Activated naive CD8-positive, alpha-beta T cell treated with anti-CD3 and anti-CD28 coated beads, Interleukin-2, amount 10 ng/mL, durations not matched to agents 7 days and 5 days (primary cell): Measurements from ENCODE around the gene FOSL1. TPM values are rescaled to one million over a fixed set of nuclear protein-coding genes. Genes with fewer than 3 reads are reported as not detected.

ENCODE experiments used
- ATAC-seq: fragments of 150-1000 bp; cut with Tn5 transposase; one replicate; pipeline ENCODE4 v1.10.0; 2021; ENCODE audit warnings: low read depth, moderate library complexity
- POLR2A ChIA-PET: fragments of 350-600 bp; sonication (Branson Sonifier 250); formaldehyde crosslinking; loops from one replicate; lab custom pipeline; 2021; ENCODE audit warnings: antibody characterized with exemption; lab: Charles Lee
- DNase-seq: peaks from one replicate; pipeline ENCODE4 v3.0.0; 2021
- H3K27ac Mint-ChIP-seq: one replicate; pipeline ENCODE4 v1.8.0; 2022; ENCODE audit warnings: mild to moderate bottlenecking, mixed read lengths
- H3K27me3 Mint-ChIP-seq: one replicate; pipeline ENCODE4 v1.8.0; 2022; ENCODE audit warnings: mild to moderate bottlenecking, moderate library complexity, mixed read lengths
- H3K36me3 Mint-ChIP-seq: one replicate; pipeline ENCODE4 v1.8.0; 2021; ENCODE audit warnings: mild to moderate bottlenecking, mixed read lengths
- H3K4me1 Mint-ChIP-seq: one replicate; pipeline ENCODE4 v1.8.0; 2021; ENCODE audit warnings: mixed read lengths
- H3K4me3 Mint-ChIP-seq: one replicate; pipeline ENCODE4 v1.8.0; 2022; ENCODE audit warnings: mild to moderate bottlenecking, moderate library complexity, mixed read lengths
- H3K9me3 Mint-ChIP-seq: one replicate; pipeline ENCODE4 v1.8.0; 2021; ENCODE audit warnings: mixed read lengths
- total RNA-seq, 2 experiments: library from RNA; stranded (reverse); gene quantifications; one replicate each; pipeline ENCODE4 v1.2.3, GENCODE V29; 2021

Gene FOSL1
- total RNA-seq, 2 experiments from 2014 or later: 1.9 to 2.0 TPM

DNA sequence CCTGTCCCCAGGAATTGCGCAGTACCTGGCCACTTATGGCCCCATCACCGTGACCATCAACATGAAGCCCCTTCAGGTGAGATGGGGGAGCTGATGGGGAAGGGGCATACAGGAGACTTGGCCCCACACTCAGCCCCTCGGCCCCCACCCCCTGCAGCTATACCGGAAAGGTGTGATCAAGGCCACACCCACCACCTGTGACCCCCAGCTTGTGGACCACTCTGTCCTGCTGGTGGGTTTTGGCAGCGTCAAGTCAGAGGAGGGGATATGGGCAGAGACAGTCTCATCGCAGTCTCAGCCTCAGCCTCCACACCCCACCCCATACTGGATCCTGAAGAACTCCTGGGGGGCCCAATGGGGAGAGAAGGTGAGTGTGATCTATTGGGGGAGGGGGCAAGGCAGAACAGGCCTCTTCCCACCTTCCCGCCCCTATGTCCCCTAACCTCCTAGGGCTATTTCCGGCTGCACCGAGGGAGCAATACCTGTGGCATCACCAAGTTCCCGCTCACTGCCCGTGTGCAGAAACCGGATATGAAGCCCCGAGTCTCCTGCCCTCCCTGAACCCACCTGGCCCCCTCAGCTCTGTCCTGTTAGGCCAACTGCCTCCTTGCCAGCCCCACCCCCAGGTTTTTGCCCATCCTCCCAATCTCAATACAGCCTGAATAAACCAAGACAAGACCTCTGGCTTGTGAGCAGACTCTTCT, 17.0 kb downstream of the FOSL1 start:
- Mint-ChIP-seq H3K9me3 (no peaks in the 10 kb centered on the region), H3K27ac (peak overlapping the region; percentile 80), H3K4me1 (peaks cover 53% of the 10 kb centered on the region), H3K27me3 (no peaks in the 10 kb centered on the region), H3K4me3 (no peak overlapping the region), H3K36me3 (peaks cover 15% of the 10 kb centered on the region)
- ATAC-seq: no peak
- no peak for DNase-seq
- POLR2A ChIA-PET: interaction anchor here (1.6 to 12.3 kb wide), 4 partner anchors 9 to 31 kb away, joined by 8 to 304 read pairs (median 14); partner anchors contain the start of genes CFL1 and MUS81

DNA sequence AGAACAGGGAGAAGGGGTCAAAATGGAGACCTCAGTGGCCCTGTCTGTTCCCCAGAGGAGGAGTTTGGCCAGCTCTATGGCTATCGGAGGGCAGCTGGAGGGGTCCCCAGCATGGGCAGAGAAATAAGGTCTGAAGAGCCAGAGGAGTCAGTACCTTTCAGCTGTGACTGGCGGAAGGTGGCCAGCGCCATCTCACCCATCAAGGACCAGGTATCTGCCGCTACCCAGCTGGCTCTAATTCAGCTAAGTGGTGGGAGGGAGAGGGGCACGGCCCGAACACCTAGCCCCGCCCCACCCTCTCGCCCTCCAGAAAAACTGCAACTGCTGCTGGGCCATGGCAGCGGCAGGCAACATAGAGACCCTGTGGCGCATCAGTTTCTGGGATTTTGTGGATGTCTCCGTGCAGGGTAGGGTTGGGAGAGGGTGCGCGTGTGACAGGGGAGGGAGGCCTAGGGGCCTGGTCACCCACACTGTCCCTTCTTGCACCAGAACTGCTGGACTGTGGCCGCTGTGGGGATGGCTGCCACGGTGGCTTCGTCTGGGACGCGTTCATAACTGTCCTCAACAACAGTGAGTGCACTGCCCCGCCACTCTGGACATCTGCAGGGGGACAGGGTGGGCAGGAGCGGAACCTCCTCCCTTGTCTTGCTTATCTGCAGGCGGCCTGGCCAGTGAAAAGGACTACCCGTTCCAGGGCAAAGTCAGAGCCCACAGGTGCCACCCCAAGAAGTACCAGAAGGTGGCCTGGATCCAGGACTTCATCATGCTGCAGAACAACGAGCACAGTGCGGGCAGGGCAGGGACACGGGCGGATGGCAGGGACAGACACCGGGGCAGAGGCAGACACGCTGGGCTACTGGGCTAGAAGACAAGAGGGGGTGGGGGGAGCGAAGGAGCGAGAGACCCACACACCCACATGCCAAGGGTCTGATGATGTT, 17.8 kb downstream of the FOSL1 start:
- DNase-seq: no peak
- H3K4me3 Mint-ChIP-seq: no peak overlapping the region

DNA sequence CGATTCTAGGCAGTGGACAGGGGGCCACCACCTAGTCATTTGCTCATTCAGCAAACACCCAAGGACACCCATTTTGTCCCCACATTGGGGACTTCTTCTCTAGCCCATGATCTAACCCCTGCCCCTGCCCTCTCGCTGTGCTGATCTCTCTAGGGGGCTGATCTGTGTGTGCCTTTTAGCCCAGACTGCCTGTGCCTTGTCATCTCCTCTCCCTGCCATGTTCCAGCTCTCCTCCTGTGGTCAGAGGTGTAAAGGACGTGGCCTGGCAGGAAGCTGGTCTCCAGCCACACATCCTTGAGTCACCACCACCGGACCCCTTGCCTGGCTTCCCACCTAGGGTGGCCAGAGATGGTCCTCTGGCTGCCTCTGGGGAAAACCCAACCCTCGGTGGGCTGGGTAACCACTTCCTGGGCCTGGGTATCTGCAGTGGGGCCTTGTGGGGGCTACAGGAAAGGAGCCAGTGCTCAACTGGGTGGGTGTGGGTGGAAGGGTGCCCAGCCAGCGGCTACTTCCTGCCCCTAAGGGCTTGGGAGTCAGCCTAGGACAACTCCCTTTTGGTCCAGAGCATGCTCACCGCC, 19.3 kb downstream of the FOSL1 start:
- ATAC-seq (peak; percentile 25), DNase-seq (no peak)
- POLR2A ChIA-PET: interaction anchor here (0.6 to 5.9 kb wide), 8 partner anchors 9 to 51 kb away, joined by 3 to 70 read pairs (median 6); partner anchors contain the start of genes CCDC85B, CFL1, FIBP and MUS81
- Mint-ChIP-seq H3K4me3 (peak overlapping the region; percentile 87), H3K27ac (peak overlapping the region; percentile 92), H3K4me1 (peaks cover 56% of the 10 kb centered on the region), H3K27me3 (no peaks in the 10 kb centered on the region), H3K9me3 (no peaks in the 10 kb centered on the region), H3K36me3 (peaks cover 9% of the 10 kb centered on the region)

More for the DNA sequence above, 17.8 kb downstream of the FOSL1 start:
- no peak for ATAC-seq
- POLR2A ChIA-PET: interaction anchor here (0.5 to 5.9 kb wide), 6 partner anchors 8 to 171 kb away, joined by 3 to 70 read pairs (median 8); partner anchors contain the start of genes CCDC85B, CFL1, FIBP and MUS81
- Mint-ChIP-seq H3K27me3 (no peaks in the 10 kb centered on the region), H3K4me1 (peaks cover 57% of the 10 kb centered on the region), H3K9me3 (no peaks in the 10 kb centered on the region), H3K27ac (peak overlapping the region; percentile 92), H3K36me3 (peaks cover 14% of the 10 kb centered on the region)

DNA sequence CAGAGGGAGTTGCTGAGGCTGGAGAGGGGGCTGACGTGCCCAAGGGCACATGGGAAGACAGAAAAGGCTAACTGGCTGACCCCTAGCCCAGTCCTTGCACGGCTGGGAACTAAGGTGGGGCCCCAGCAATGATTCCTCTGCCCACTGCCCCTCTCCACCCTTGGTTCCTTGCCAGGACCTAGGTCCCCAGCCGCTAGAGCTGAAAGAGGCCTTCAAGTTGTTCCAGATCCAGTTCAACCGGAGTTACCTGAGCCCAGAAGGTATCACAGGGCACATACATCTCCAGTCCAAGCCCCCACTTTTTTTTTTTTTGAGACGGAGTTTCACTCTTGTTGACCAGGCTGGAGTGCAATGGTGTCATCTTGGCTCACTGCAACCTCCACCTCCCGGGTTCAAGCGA, 20.2 kb downstream of the FOSL1 start:
- ATAC-seq (no peak), DNase-seq (no peak)
- Mint-ChIP-seq H3K27ac (peak overlapping the region; percentile 92), H3K36me3 (peaks cover 6% of the 10 kb centered on the region), H3K4me3 (peak overlapping the region; percentile 87), H3K27me3 (no peaks in the 10 kb centered on the region), H3K4me1 (peaks cover 55% of the 10 kb centered on the region), H3K9me3 (no peaks in the 10 kb centered on the region)
- POLR2A ChIA-PET: interaction anchor here (1.1 to 5.9 kb wide), 7 partner anchors 9 to 52 kb away, joined by 3 to 70 read pairs (median 8); partner anchors contain the start of genes CCDC85B, CFL1, FIBP and MUS81

DNA sequence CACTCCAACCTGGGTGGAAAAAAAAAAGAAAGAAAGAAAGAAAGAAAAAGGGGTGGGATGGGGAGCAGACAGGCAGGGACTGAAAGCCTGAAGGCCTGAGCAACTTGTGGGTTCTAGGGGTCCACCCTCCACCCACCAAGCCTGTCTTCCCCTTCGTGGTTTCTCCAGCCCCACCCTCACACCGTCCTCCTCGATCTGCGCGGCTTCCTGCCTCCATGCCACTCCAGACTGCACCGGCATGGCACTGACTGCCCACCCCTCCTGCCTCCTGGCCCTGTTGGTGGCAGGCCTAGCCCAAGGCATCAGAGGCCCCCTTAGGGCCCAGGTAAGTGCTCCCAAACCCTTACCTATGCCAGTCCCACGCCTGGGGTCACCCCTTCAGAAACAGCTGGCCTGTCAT, 20.6 kb downstream of the FOSL1 start, which contains the start of gene CTSW:
CTSW (plus strand) TSS at position 221 of the 400 bp plus-strand sequence; CDS start at position 239, 18 bp downstream.
- Mint-ChIP-seq H3K4me1 (peaks cover 54% of the 10 kb centered on the region), H3K9me3 (no peaks in the 10 kb centered on the region), H3K4me3 (peak within 1 kb of the TSS; percentile 87), H3K36me3 (peaks cover 6% of the 10 kb centered on the region), H3K27ac (peak within 1 kb of the TSS; percentile 92), H3K27me3 (no peaks in the 10 kb centered on the region)
- ATAC-seq: peak; percentile 60
- POLR2A ChIA-PET: interaction anchor here (0.9 to 5.9 kb wide), 8 partner anchors 8 to 53 kb away, joined by 3 to 70 read pairs (median 7); partner anchors contain the start of genes CCDC85B, CFL1, FIBP and MUS81
- DNase-seq: peak; percentile 66

DNA sequence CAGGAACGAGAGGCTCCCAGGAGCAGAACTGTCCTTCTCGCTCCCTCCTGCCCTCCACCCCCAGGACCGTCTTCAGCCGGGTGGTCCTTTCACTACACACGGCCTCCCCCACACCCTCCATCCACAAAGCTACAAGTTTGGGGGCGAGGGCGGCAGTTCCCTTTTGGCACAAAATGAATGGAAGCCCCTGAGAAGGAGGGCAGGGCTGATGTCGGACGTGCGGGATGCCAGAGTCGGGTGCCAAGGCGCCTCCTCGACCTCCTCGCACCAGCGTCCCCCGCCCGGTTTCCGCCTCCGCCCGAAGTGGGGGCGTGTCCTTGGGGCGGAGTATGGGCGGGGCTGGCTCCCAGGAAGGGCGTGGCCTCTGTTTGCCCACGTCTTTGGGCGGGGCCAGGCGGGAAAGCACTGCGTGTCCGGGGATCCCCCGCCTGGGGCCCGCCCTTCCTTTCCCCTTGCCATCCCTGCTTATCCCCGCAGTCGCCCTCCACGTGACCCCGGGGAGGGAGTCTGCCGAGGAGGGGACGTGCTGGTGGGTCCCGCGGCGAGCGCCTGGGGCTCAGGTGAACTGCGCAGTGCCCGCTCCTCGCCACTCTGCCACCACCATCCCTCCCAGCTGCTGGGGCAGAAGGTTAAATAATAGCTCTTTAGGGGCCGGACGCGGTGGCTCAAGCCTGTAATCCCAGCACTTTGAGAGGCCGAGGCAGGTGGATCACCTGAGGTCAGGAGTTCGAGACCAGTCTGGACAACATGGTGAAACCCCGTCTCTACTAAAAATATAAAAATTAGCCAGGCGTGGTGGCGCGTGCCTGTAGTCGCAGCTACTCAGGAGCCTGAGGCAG, 26.7 kb downstream of the FOSL1 start:
- Mint-ChIP-seq H3K27me3 (no peaks in the 10 kb centered on the region), H3K36me3 (no peaks in the 10 kb centered on the region), H3K9me3 (no peaks in the 10 kb centered on the region), H3K4me3 (peak overlapping the region; percentile 77), H3K4me1 (peaks cover 33% of the 10 kb centered on the region), H3K27ac (peak overlapping the region; percentile 77)
- POLR2A ChIA-PET: interaction anchor here (1.6 to 7.5 kb wide), 4 partner anchors 11 to 21 kb away, joined by 5 to 176 read pairs (median 22); partner anchors contain the start of genes CCDC85B, CFL1, FIBP and MUS81
- ATAC-seq (peak; percentile 85), DNase-seq (peak; percentile 100)

DNA sequence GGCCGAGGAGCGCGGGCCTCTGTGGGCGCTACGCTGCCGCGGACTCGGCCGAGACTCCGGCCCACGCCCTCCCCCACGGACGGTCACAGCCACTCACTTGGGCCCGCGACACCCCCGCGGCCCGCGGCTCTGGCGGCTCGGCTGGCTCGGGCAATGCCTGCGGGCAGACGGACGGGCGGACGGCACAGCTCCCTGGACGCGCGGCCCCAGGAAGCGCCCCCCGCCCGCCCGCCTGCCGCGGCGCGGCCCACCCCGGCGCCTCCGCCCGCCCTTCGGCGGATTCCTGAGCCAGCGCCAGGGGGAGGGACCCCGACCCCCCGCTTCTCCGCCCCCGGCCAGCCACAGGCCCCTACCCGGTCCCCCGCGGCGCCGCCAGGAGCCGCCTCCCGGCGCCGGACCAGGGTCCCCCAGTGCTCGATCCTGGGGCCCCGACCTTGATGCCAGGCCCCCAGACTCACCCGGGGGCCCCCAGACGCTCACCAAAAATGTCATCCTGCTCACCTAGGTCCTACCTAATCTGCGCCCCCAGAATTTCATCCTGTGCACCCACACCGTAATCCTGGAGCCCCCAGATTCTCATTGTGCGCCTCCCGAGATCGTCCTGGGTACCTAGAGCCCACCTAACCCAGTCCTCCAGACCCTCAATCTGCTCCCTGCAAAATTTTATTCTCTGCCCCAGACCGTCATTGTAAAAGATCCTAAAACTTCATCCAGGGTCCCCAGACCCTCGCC, 27.4 kb downstream of the FOSL1 start, which contains the start of gene EFEMP2:
EFEMP2 (minus strand) TSS at position 215 of the 732 bp plus-strand sequence. CDS start 446 bp downstream, outside the sequence.
- Mint-ChIP-seq H3K27me3 (no peaks in the 10 kb centered on the region), H3K36me3 (peaks cover 2% of the 10 kb centered on the region), H3K9me3 (no peaks in the 10 kb centered on the region), H3K4me1 (peaks cover 28% of the 10 kb centered on the region), H3K27ac (peak within 1 kb of the TSS; percentile 77), H3K4me3 (peak within 1 kb of the TSS; percentile 77)
- POLR2A ChIA-PET: interaction anchor here (1.5 to 7.5 kb wide), 6 partner anchors 12 to 23 kb away, joined by 3 to 176 read pairs (median 22); partner anchors contain the start of genes CCDC85B, CFL1, FIBP and MUS81
- no peak for ATAC-seq
- no peak for DNase-seq

DNA sequence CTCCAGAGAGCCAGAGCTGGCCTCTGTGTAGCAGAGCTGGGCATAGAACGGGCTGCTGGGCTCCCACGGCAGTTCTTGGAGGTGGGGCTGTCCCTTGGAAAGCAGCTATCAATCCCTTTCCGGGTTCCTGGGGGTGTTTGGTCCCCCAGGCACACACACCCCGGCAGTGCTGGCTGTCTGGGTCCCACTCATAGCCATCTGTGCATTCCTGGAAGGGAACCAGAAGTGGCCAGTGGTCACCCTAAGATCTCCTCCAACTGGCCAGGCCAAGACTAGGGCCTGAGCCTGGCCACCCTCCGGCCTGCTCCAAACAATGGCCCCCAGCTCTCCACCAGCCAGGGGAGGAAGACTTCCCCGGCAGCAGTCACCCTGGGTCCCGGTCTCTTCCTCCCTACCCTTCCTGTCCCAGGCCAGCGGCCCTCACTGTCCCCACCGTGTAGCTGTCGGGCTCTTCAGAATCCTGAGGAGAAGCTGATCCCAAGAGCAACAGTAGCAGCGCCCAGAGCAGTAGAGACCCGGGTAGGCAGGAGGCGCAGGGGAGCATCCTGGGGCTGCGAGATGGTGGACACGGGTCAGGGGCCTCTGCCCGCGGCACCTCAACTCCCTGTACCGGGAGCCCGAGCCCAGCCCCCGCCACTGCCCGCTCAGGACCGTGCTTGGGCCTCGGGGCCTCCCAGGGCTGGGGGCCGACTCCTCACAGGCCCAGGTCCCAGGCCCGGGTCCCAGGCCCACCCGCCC, 28.2 kb downstream of the FOSL1 start:
- POLR2A ChIA-PET: interaction anchor here (0.8 to 7.5 kb wide), 8 partner anchors 10 to 56 kb away, joined by 3 to 176 read pairs (median 9); partner anchors contain the start of genes CCDC85B, CFL1, FIBP and MUS81
- H3K4me1 Mint-ChIP-seq: peaks cover 23% of the 10 kb centered on the region
- H3K27me3 Mint-ChIP-seq: no peaks in the 10 kb centered on the region
- H3K27ac Mint-ChIP-seq: peak overlapping the region; percentile 40
- H3K4me3 Mint-ChIP-seq: peak overlapping the region; percentile 19
- ATAC-seq (no peak), DNase-seq (no peak)
- H3K36me3 Mint-ChIP-seq: peaks cover 5% of the 10 kb centered on the region
- no peaks in the 10 kb centered on the region for H3K9me3 Mint-ChIP-seq

DNA sequence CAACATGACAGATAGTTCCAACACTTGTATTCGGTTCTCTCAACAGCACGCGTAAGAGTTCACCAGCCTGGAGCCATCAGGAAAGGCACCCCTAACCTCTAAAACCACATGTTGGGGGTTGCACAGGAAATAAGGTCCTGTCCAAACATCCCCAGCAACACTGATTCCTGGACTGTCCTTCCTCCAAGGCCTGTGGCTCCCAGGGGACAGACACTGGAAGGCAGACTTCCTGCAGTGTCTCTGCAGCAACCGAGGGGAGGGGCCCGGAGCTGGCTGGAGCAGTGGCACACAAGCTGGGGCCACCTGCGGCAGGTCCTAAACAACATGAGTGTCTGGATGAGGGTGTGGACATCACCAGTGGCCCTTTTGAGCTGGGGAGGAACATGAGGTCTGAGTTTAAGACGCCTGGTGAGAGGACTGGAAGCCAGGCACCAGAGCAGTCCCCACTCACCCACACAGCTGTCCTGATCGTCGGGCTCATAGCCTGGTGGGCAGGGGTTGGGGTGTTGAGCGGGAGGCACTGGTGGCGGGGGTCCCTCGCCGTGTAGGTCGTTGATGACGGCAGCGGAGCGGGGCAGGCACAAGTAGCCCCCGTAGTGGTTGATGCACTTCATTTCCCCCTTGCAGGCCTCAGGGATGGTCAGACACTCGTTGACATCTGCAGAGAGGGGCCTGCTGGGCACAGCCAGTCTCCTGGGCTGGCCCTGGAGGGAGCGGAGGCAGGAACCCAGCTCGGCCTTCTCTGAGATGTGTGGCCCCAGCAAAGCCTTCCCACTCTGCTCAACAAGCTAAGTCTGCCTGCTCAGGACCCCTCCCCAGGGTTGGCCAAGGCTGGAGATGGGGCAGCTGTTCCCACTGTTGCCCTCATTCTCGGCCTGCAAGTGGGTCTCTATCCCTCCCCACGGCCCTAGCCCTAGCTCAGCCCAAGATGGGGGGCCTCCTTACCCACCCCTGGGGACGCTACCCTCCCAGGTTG, 29.2 kb downstream of the FOSL1 start:
- H3K4me1 Mint-ChIP-seq: peaks cover 21% of the 10 kb centered on the region
- no peak for DNase-seq
- peaks cover 5% of the 10 kb centered on the region for H3K36me3 Mint-ChIP-seq
- peak overlapping the region; percentile 25 for H3K4me3 Mint-ChIP-seq
- no peaks in the 10 kb centered on the region for H3K9me3 Mint-ChIP-seq
- H3K27ac Mint-ChIP-seq: no peak overlapping the region
- no peak for ATAC-seq
- no peaks in the 10 kb centered on the region for H3K27me3 Mint-ChIP-seq
- POLR2A ChIA-PET: interaction anchor here (0.6 to 7.5 kb wide), 12 partner anchors 9 to 232 kb away, joined by 3 to 176 read pairs (median 5); partner anchors contain the start of genes CCDC85B, CFL1, CTSW and FIBP

DNA sequence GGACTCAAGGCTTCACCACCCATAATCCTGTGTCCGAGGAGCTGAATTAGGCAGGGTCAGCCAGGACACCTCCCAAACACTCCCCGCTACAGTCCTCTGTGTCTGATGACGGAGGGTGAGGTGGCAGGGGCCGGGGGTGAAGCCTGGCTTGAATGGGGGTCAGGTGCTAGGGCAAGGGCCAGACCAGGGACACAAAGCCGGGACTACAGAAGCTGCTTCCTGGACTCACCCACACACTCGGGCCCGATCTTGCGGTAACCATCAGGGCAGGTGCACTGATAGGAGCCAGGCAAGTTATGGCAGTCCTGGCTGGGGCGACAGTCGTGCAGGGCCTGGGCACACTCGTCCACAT, 29.9 kb downstream of the FOSL1 start:
- ATAC-seq (no peak), DNase-seq (no peak)
- peaks cover 5% of the 10 kb centered on the region for H3K36me3 Mint-ChIP-seq
- POLR2A ChIA-PET: interaction anchor here (2.1 to 7.5 kb wide), 6 partner anchors 9 to 232 kb away, joined by 7 to 176 read pairs (median 20); partner anchors contain the start of genes CCDC85B, CFL1, CTSW and FIBP
- peak overlapping the region; percentile 25 for H3K4me3 Mint-ChIP-seq
- no peaks in the 10 kb centered on the region for H3K9me3 Mint-ChIP-seq
- H3K27ac Mint-ChIP-seq: peak overlapping the region; percentile 36
- H3K4me1 Mint-ChIP-seq: peaks cover 21% of the 10 kb centered on the region
- no peaks in the 10 kb centered on the region for H3K27me3 Mint-ChIP-seq
